Measurements from ENCODE around the gene CIDEA.

CIDEA gene

GRCh38 chr18:12276736-12277554 lies 22.8 kb downstream of the CIDEA start:
- FAIRE-seq: no peak

GRCh38 chr18:12278215-12278671 lies 24.1 kb downstream of the CIDEA start:
- FAIRE-seq: no peak

GRCh38 chr18:12278741-12279682 lies 24.9 kb downstream of the CIDEA start:
- no peak for FAIRE-seq

- FAIRE-seq: no peak
Measured at GRCh38 chr18:12279781-12280531, 25.8 kb downstream of the CIDEA start.

GRCh38 chr18:12281861-12282260 lies 27.7 kb downstream of the CIDEA start:
- FAIRE-seq: no peak

- no peak for FAIRE-seq
Measured at GRCh38 chr18:12282442-12283039, 28.4 kb downstream of the CIDEA start.

GRCh38 chr18:12283256-12283655 lies 29.1 kb downstream of the CIDEA start:
- FAIRE-seq: no peak

GRCh38 chr18:12283666-12284065 lies 29.5 kb downstream of the CIDEA start:
- no peak for FAIRE-seq

GRCh38 chr18:12287131-12287681 lies 33.0 kb downstream of the CIDEA start:
- FAIRE-seq: no peak

GRCh38 chr18:12287684-12288402 lies 33.7 kb downstream of the CIDEA start:
- no peak for FAIRE-seq

- no peak for FAIRE-seq
Measured at GRCh38 chr18:12288403-12288755, 34.2 kb downstream of the CIDEA start.

- no peak for FAIRE-seq
Measured at GRCh38 chr18:12290086-12290485, 35.9 kb downstream of the CIDEA start.

- FAIRE-seq: no peak
Measured at GRCh38 chr18:12291161-12291560, 37.0 kb downstream of the CIDEA start.

- no peak for FAIRE-seq
Measured at GRCh38 chr18:12291690-12292089, 37.5 kb downstream of the CIDEA start.

GRCh38 chr18:12293831-12294230 lies 39.7 kb downstream of the CIDEA start:
- no peak for FAIRE-seq

GRCh38 chr18:12295389-12296086 lies 41.4 kb downstream of the CIDEA start:
- FAIRE-seq: no peak

GRCh38 chr18:12296087-12296403 lies 41.9 kb downstream of the CIDEA start:
- no peak for FAIRE-seq

- no peak for FAIRE-seq
Measured at GRCh38 chr18:12296457-12296856, 42.3 kb downstream of the CIDEA start.

- FAIRE-seq: no peak
Measured at GRCh38 chr18:12299862-12300261, 45.7 kb downstream of the CIDEA start.

- FAIRE-seq: no peak
Measured at GRCh38 chr18:12301263-12302005, 47.3 kb downstream of the CIDEA start.

Data from A204.1 (cell line).